Sigmoid colon (tissue), 3 donors: ENCODE measurements around the gene LEKR1.

Experiments
- POLR2A ChIP-seq, 2 donors: fragments of 450-650 bp; IDR thresholded peaks; one replicate each; pipeline ENCODE4 v1.6.1; 2016; ENCODE audit warnings: antibody characterized with exemption in 2 of 2, mild to moderate bottlenecking in 2 of 2, moderate library complexity in 2 of 2
- TF ChIP-seq, protein P1 (sequence below), 4 experiments: fragments of 450-650 bp in 3 of 4; fragments of 200-600 bp in 1 of 4; IDR thresholded peaks; one replicate each; pipeline ENCODE4 v1.5.1; 2016 to 2019; ENCODE audit warnings: antibody characterized with exemption in 4 of 4, mild to moderate bottlenecking in 3 of 4, moderate library complexity in 2 of 4

DNA sequence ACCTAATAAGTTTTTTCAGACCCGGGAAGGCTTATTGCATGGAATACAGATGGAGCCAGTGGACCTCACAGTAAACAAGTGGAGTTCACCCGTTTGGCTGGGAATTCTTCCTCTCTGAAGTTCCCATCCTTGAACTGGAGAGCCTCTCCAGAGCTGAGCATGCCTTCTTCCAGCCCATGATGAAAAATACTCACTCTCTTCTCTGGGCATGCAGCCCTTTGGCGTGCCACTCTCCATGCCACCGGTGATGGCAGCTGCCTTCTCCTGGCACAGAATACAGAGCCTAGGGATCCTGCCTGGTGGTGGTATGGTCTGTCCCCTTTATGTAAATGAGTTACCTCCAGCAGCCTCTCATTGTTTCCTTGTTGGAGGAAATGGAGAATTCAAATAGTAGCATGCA is 150.8 kb downstream of the LEKR1 start:
- TF ChIP-seq, protein P1, sequence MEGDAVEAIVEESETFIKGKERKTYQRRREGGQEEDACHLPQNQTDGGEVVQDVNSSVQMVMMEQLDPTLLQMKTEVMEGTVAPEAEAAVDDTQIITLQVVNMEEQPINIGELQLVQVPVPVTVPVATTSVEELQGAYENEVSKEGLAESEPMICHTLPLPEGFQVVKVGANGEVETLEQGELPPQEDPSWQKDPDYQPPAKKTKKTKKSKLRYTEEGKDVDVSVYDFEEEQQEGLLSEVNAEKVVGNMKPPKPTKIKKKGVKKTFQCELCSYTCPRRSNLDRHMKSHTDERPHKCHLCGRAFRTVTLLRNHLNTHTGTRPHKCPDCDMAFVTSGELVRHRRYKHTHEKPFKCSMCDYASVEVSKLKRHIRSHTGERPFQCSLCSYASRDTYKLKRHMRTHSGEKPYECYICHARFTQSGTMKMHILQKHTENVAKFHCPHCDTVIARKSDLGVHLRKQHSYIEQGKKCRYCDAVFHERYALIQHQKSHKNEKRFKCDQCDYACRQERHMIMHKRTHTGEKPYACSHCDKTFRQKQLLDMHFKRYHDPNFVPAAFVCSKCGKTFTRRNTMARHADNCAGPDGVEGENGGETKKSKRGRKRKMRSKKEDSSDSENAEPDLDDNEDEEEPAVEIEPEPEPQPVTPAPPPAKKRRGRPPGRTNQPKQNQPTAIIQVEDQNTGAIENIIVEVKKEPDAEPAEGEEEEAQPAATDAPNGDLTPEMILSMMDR (IDR thresholded peaks at IDR 0.05): no peak
- TF ChIP-seq POLR2A (IDR thresholded peaks at IDR 0.05): no peak
